Limb (tissue), 2 donors: ENCODE data around the gene BLZF1.
"Not testable (repeated sequence)": the region's sequence is repeated elsewhere in the genome, so short reads cannot be mapped to it uniquely, and the experiment has no call there.

Experiments used
- DNase-seq, 2 donors: peaks; one replicate each; pipeline ENCODE4 v3.0.0-alpha.2; 2016; ENCODE audit errors: extremely low spot score in 2 of 2

Gene BLZF1

GRCh38 chr1:169348383-169349036 lies 19.5 kb upstream of the BLZF1 start:
- DNase-seq, result peak in 1 of 2 donors; percentile 76

DNA sequence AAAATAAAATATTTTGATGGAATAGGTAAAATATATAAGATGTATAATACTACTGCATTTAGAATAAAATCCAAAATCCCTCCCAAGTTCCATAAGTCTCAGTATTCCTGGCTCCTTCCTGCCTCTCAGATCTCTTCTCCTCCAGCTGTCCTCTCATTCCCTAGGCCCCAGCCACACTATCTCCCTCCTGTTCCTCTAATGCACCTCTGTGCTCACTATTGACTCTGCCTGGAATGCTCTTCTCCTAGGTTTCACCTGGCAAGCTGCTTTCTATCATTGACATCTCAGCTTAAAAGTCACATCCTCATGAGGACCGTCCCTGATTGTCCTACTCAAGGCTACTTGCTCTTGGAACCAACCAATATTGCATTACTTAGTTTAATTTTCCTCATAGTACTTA lies 7.6 kb upstream of the BLZF1 start:
- DNase-seq, result no peak

DNA sequence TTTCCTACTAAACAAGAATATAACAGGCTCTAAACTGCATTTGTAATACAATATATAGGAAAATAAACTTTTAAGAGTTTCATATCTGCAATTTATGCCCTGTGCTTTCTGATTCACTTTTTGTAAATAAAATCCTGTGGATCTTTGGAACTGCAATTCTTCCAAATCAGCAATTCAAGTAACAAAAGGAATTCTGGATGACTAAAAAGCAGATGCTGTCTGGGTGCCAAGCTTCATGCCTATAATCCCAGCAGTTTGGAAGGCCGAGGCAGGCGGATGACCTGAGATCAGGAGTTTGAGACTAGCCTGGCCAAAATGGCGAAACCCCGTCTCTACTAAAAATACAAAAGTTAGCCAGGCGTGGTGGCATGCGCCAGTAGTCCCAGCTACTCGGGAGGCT lies 6.7 kb upstream of the BLZF1 start:
- no peak for DNase-seq

- no peak for DNase-seq
These were observed 4.8 kb upstream of the BLZF1 start for GRCh38 chr1:169363046-169363730.

DNA sequence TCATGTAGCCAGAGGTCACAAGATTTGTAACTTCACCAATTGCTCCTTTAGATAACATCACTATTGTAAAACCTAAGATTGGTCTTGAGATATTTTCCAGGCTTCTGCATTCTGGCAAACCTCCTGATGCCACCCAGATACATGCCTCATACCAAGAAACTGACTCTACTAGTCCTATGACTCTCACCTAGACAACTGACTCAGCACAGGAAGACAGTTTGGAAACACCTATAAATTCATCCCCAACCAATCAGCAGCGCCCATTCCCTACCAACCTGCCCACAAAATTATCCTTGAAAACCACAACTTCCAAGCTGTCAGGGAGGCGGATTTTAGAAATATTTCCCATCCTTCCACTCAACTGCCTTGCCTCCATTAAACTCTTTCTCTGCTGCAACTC lies 3.0 kb upstream of the BLZF1 start:
- DNase-seq, result no peak

- no peak for DNase-seq
These were observed 804 bp upstream of the BLZF1 start for GRCh38 chr1:169367096-169367685.

DNA sequence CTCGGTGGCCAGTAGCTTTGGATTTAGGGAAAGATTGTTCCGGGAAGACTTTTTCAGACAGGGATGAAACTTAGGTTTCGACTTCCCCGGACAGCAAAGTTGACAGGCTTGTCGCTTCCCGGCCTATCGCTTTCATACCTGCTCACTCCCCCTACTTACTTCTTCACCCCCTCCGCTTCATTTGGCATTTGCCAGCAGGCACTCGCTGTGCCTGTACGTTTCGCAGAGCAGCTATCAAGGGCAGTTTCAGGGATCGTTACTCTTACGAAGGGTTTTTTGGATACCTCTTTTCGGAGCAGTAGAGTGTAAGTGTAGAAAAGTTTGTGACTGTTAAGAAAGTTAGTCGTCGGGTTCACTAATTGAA lies 393 bp downstream of the BLZF1 start:
- no peak for DNase-seq

DNA sequence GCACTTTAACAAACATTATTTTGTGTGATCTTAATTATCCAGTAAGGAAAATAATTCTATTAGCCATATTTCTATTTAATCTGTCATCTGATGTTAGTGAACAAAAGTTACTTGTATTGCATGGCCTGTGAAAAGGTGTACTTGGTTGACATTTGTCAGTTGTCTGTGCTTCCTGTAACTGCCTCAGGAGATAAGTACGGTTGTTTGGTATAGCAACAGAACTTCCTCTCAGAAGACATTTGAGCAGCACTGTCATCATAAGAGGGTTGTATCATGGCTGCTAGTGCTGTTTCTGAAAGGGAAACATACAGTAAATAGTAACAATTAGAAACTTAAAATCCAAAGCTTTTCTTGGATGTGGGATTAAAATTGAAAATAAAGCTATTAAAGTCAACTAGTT lies 3.4 kb downstream of the BLZF1 start:
- DNase-seq, result no peak

GRCh38 chr1:169381162-169381561 lies 13.2 kb downstream of the BLZF1 start:
- DNase-seq, result no peak

GRCh38 chr1:169383449-169383848 lies 15.5 kb downstream of the BLZF1 start:
- DNase-seq, result no peak

DNA sequence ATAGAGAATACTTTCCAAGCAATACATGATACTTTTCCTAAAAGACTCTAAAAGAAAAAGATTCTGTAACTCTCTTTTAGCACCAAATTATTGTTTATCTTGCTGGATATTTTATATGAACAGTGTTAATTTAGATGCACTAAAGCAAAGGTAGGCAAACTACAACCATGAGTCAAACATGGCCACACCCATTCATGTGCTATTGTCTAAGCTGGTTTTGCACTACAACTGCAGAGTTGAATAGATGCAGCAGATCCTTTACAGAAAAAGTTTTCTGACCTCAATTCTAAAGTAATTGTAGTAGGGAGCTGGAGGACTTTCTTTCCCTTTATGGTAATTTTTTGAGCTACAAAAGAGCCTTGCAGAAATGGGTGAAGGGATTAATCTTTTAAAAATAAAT lies 19.4 kb downstream of the BLZF1 start:
- no peak for DNase-seq

- no peak for DNase-seq
These were observed 22.3 kb downstream of the BLZF1 start for GRCh38 chr1:169390303-169390702.

DNA sequence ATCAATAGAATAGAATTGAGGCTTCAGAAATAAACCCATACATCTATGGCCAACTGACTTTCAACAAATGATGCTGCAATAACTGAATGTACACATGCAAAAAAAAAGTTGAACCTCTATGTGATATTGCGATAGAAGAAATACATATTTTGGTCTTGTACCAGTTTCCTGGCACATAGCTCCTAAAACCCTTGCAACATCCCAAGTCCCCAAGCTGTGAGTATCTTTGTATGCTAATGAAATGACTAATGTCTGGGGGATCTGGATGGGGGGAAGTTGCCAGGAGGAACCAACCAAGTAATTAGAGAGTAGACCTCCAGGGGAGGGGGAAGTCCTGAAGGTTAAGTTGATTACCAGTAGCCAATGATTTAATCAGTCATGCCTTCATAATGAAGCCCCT lies 24.4 kb downstream of the BLZF1 start:
- DNase-seq, result no peak

DNA sequence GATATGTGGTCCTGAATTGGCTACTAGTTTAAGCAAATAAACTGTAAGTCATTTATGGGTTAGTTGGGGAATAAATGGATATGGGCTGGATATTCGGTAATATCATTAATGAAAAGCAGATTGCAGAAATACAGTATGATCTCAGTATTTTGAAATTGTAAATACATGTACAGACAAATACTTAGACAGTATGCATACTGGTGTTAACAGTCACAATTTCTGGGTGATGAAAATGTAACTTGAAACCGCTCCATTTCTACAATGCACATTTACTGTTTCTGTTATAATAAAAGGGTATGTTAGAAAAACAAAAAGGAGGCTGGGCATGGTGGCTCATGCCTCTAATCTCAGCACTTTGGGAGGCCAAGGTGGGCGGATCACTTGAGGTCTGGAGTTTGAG lies 28.0 kb downstream of the BLZF1 start:
- DNase-seq, result no peak

DNA sequence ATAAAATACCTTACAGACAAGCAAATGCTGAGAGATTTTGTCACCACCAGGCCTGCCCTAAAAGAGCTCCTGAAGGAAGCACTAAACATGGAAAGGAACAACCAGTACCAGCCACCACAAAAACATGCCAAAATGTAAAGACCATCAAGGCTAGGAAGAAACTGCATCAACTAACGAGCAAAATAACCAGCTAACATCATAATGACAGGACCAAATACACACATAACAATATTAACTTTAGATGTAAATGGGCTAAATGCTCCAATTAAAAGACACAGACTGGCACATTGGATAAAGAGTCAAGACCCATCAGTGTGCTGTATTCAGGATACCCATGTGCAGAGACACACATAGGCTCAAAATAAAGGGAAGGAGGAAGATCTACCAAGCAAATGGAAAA lies 34.6 kb downstream of the BLZF1 start:
- not testable (repeated sequence) for DNase-seq

DNA sequence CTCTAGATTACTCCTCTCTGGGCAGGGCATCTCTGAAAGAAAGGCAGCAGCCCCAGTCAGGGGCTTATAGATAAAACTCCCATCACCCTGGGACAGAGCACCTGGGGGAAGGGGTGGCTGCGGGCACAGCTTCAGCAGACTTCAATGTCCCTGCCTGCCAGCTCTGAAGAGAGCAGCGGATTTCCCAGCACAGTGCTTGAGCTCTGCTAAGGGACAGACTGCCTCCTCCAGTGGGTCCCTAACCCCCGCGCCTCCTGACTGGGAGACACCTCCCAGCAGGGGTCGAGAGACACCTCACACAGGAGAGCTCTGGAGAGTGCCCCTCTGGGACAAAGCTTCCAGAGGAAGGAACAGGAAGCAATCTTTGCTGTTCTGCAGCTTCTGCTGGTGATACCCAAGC lies 40.3 kb downstream of the BLZF1 start:
- DNase-seq, result not testable (repeated sequence)

GRCh38 chr1:169414952-169415351 lies 47.0 kb downstream of the BLZF1 start:
- no peak for DNase-seq

GRCh38 chr1:169421309-169421708 lies 53.3 kb downstream of the BLZF1 start:
- no peak for DNase-seq

- DNase-seq, result no peak
These were observed 58.2 kb downstream of the BLZF1 start for GRCh38 chr1:169426174-169426705.

- peak; percentile 89 to 91 for DNase-seq
These were observed 59.2 kb downstream of the BLZF1 start, which contains the start of gene CCDC181 for GRCh38 chr1:169427081-169427641. Gene CCDC181 (minus strand): TSS chr1:169427474. CDS start chr1:169424927, 2,547 bp downstream.
